A673 (cell line): ENCODE data around the gene PRKD3.

Source experiments
- CTCF ChIP-seq: fragments of 300-800, 200-600 bp; sonication (generic); conservative IDR thresholded peaks from 2 replicates; pipeline ENCODE4 v1.5.1; 2017; ENCODE audit warnings: low read depth, mild to moderate bottlenecking, antibody characterized with exemption, low read length, moderate library complexity, mixed read lengths
- EZH2 ChIP-seq: fragments of 200-600 bp; sonication (generic); IDR thresholded peaks from 2 replicates; pipeline ENCODE4 v1.6.1; 2017; ENCODE audit warnings: borderline replicate concordance, low read depth, mild to moderate bottlenecking, mixed read lengths, antibody characterized with exemption, low read length; ENCODE audit not compliant: poor library complexity, severe bottlenecking

- TF ChIP-seq CTCF (no peak), EZH2 (no peak)
Measured at GRCh38 chr2:37318401-37318800, 6.2 kb downstream of the PRKD3 start.
